HL-60/S4 treated with phorbol 12-myristate 13-acetate at 8.2 ng/mL for 4 days and 3 days (cell line): ENCODE results near the gene TNS3.

Experiments used
- in situ Hi-C: fragments of 300-500 bp; cut with MboI; formaldehyde crosslinking; loops from 2 replicates; pipeline ENCODE4 v1.15.0; 2022; ENCODE audit warnings: low sequenced_read_pairs

TNS3 gene

DNA sequence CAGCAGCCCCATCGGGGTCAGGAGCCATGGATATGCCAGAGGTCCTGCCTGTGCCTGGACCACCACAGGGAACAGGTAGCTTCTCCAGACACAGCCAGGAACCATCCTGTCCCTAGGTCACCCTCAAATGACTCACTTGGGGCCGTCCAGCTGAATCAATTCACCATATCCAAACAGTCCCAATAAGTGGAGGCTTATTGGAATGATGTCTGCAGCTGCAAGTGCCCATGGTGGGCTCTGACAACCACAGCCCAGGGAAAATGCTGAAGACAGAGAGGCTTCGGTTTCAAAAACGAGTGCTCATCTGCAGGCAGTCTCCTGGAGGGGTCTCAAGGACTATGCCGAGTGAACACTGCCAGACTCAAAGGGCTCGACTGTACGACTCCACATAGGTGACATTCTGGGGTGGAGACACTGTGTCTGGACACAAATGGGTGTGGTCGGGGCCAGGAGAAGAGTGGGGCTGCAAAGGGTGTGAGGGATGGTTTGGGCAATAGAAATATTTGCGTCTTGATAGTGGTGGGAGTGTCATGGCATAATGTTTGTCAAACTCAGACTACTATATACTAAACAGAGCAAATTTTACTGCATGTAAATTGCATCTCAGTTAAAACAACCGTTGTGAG is 204.8 kb downstream of the TNS3 start:
- in situ Hi-C loops = no loop called here

DNA sequence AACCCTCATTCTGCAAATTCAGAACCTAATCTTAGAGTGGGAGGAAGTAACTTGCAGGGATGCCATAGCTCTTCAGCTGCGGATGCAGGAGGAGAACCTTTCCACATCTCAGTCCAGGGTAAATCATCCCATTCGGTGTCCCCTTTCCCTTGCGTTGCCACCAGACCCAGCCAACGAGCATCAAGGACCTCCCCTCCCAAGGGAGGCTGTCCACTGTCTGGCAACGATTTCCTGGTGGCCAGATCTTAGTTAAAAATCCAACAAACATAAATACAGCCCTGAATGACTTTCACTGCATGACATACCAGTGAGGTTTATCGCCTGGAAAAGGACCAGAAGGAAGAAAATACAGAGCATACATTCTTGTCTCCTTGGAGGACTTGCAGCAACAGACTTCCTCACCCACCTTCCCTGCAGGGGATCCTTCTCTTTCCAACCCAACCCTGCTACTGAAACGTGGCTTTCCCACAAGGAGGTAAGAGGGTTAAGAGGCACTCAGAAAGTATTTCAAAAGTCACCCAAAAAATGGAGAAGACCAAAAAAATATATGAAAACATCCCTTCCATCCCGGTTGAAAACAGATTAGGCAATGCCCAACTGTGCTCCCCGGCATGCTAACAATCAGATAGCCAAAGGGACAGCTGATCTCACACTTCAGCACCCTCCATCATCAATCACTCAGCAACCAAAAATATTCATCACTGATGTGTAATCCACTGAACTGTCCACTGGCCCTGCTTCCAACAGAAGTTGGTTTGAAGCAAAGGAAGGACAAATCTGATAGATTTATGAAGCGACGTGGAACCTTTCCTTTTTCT is 206.6 kb downstream of the TNS3 start:
- in situ Hi-C loops = no loop called here

DNA sequence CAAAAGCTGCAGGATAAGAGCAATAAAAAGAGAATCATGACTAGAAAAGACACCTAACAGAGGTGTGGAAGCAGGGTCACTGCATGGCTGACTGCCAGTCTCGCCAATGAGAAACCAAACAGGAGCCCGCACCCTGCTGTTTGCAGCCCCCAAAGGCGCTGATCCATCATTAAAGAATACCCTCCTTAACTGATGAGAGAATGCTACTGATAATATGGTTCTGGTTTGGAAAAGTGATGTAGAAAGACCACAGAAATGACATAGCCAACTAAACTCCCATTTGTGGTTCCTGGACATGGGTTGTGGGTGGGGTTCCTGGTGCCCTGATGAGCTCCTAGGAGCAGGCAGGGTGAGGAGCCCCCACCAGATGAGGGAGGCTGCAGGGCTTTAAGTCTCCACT is 207.4 kb downstream of the TNS3 start:
- in situ Hi-C loops = no loop called here

DNA sequence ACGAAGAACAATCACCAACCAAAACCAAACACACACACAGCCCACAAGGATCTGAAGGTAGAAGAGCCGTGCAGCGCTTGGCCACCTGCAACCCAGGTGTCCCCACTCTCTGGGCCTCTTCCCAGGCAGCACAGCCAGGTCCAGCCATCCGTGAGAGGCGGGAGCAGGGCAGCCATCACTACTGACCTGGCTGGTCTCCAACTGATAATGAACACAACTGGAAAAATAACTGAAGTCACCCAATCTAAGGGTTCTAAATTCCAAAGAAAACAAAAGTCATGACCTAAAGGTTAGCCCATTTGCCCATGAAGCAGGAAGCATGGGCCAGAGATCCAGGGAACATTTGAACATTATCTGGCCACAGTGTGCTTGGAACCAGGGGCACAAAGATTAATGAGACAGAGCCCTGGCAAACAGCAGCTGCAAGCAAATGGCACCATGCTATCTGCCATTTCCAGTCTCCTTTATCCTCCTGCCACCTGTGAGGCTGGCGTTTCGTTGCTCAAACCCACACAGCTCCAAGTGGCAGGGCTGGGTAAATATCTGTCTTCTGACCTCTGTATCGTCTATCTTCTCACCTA is 207.9 kb downstream of the TNS3 start:
- in situ Hi-C loops = no loop called here

DNA sequence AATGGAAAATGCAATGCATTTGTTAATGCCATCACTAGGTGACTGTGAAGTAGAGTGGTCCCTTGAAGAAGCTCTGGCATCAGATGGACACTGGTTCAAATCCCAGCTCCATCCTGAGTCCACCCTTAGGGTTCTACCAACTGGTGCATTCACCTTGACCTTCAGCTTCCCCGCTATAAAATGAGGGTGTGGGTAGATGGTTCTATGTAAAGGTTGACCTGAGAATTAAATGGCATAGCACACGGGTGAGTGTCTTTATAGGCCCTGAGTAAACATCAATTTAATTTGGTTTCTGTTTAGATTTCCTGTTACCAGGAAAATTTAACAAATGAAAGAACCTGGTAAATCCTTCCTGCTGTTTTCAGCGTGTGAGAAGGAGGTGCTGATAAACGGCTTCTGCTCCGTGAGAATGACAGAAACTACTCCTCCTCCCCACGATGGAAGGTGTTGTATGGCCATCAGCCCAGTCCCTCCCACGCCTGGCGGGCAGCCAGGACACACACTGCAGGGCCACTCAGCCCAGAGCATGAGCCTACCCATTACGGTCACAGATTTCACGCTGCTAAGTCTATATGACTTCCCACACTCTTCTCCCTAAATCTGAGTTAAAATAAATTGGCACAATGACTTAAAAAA is 210.1 kb downstream of the TNS3 start:
- in situ Hi-C loops = no loop called here

DNA sequence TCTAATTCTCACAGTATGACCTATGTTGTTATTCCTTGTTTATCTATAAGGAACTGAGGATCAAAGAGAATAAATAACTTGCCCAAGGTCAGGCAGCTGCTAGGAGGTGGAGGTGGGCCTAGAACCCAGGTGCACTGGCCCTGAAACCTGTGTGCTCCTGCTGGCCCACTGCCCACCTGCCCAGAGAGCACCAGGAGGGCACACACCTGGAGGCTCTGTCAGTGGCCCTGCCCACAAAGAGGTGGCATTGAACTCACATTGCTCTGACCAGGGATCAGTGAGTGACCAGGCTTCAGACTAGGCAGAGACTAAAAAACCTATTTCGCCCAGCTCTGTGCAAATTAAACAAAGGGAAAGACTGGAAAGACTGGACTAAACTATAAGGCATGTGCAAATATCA is 210.6 kb downstream of the TNS3 start:
- in situ Hi-C loops = no loop called here

DNA sequence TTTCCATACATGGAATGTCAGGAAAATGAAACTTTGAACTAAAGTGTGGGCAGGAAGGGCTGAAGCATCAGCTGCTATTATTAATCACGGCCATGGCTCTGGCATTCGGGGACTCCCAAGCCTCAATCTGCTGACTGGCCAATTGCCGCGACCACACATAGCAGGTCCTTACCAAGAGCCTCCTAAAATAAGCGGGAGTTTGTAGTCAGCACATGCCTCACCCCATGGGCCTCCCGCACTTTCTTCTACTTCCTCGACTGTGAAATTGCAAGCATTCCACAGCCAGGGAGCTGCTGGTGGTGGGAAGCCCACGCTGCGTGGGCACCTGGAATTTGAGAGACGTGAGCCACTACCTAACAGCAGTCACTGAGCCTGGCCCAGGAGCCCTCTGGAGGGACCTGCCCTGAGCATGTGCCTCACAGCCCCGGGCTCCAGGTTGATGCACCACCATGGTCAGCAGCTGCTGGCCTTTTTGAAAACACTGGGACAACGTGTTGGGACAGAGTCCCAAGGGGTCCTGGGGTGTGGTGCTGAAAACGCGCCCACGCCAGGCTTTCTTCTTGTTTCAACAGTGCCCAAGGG is 211.4 kb downstream of the TNS3 start:
- in situ Hi-C loops = no loop called here

DNA sequence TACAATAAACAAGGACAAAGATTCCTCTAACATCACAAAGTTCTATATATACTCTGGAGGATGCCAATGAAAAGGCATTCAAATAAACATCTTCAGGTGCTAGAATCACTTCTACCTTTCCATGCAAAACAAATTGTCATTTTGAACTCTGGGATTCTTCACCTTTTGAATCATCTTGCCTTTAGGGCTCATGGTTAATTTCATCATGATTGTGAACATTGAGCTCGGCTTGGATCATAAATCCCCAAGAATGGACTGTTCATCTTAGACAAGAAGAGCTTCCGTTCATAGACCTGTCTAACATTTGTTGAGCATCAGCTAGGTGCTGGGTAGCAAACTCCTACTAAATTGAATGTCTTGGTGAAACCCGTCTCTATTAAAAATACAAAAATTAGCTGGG is 212.2 kb downstream of the TNS3 start:
- in situ Hi-C loops = no loop called here

DNA sequence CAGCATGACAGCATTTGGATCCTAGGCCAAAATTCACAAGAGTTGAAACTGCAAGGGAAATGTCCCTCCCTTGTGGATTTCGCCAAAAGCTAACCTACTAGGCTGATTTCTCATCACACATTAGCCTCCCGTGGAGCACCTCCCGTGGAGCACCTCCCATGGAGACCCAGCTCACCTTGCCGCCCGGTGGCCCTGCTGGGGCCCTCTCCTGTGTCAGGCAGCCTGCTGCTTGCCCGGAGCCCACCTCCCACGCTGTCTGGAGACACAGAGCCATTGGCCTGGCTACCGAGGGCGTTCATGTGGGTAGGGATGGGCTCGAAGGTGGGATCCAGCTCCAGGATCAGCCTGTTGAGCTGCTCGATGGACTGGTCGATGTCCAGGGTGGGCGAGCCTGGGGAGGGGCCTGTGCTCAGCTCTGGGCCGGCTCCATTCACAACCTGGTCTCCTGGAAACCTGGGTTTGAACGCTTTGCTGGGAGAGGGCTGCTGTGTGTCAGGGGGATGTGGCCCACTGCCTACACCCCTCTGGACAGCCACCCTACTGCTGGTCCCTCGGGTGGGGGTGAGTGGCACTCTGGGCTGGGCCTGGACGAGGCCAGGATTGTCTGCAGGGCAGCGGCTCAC is 213.6 kb downstream of the TNS3 start:
- in situ Hi-C loops = no loop called here

DNA sequence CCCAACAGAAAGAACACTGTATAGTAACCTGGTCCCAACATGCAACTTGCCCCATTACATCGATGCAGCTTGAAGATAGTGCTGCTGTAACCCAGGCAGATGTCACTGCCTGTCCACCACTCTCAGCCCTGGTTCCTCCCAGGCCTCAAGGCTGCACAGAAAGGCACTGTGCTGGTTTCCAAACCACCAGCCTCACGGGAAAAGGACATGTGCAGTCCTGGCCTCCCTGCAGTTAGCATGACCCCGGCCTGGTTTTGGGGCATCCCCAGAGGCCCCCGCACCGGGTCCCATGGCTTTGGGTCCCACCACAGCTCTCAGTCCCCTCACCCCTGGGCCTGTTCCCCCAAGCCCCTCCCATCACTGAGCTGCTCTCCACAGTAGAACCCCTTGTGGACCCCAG is 214.5 kb downstream of the TNS3 start:
- in situ Hi-C loops = no loop called here

DNA sequence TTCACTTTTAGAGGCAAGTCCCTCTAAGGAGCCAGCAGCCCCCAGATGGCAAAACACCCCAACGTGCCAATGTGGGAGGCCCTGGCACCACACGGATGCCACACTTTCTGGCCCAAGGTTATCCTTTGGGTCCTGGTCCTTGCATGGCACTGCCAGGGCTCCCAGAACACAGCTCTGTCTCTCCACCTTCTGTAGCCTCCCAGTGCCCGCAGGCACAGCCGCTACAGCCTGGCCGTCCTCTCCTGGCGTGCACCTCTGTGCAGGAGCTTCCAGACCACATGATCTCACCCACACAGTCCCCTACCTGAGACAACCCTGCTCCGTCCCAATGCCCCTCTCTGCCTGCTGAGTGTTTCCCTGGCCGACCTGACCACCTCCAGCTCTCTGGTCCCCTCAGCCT is 215.0 kb downstream of the TNS3 start:
- in situ Hi-C loops = no loop called here

DNA sequence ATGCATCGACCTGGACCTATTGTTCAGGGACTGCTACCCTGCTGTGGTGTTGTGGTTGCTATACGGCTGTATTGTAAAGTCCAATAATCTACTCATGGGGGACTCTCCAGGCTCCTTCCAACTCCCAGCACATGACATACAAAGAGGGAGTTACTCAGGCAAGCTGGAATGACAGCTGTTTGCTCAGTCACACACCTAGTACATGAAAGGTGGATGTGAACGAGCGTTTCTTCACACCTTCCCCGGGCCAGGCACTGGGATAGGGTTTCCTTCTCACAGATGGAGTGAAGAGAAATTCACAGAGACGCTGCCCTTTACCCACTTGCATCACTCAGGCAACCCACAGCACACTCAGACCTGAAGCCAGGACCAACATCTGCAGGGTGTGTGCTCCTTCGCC is 215.7 kb downstream of the TNS3 start:
- in situ Hi-C loops = no loop called here

DNA sequence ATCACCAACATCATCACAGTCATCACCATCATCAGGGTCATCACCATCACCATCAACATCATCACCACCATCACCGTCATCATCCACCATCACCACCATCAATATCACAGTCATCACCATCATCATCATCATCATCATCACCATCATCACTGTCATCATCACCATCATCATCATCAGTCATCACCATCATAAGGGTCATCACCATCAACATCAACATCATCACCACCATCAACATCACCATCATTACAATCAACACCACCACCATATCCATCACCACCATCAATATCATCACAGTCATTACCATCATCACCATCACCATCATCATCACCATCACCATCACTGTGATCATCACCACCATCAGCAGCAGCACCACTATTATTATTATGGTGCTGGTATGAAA is 218.9 kb downstream of the TNS3 start:
- in situ Hi-C loops = no loop called here

DNA sequence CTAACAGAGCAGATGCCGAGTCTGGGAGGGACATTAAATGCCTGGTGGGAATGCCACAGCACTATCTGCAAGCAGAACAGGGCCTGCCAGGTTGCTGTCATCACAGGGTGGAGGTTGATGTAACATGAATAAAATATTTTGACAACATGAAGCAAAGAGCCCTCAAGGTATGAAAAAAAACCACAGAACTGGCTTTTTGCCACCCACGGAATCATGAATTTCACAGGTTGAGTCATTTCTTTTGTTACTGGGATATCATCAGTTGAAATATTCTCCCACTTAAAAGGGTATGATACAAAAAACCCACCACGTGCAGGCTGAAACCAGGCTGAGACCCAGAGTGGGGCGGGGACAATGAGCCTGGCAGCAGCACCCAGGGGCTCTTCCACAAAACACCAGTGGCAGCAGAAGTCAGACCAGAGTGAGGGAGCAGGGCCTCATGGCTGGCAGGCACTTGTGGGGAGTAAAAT is 220.1 kb downstream of the TNS3 start:
- in situ Hi-C loops = no loop called here

DNA sequence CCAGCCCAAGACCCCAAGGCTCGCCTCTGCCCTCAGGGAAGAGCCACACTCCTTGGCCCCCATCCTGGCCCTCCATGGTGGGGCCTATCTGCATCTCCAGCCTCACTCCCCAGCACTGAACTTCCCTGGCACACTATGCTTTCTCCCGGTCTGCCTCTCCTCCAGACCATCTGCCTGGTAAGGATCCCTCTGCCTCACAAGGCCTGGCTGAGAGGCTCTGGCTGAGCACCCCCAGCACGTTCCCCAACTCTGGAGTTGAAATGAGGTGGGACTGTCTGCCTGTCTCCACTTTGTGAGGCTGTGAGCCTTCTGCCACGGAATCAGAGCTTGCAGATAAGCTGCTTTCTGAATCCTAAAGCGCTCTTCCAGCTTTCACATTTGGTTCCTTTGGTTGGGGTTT is 220.7 kb downstream of the TNS3 start:
- in situ Hi-C loops = no loop called here

DNA sequence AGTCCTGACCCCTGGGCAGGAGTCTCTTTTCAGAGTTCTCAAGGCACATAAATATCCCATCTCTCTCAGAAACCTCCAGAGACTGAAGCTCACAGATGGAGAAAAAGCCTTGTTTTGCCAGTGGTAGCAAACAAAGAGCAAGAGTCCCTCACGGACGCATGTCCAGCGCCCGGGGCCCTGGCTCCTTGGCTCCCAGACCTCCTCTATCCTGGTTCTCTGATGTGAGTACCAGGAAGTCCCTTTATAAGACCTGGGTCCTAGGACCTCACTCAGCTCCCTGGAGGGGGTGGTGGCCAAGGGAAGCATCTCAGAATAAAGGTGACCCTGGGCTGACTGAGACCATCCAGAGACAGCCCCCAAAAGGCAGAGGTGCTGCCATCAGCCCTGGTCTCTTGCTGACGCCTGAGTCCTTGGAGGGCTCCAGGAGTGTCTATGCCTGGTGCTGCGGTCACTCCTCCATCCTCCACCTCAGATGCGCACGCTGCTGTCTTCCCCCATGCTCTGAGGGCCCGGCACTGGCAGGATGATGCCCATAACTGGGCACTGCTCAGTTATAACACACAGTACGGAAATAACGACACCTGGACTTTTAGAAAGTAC is 221.5 kb downstream of the TNS3 start:
- in situ Hi-C loops = no loop called here

DNA sequence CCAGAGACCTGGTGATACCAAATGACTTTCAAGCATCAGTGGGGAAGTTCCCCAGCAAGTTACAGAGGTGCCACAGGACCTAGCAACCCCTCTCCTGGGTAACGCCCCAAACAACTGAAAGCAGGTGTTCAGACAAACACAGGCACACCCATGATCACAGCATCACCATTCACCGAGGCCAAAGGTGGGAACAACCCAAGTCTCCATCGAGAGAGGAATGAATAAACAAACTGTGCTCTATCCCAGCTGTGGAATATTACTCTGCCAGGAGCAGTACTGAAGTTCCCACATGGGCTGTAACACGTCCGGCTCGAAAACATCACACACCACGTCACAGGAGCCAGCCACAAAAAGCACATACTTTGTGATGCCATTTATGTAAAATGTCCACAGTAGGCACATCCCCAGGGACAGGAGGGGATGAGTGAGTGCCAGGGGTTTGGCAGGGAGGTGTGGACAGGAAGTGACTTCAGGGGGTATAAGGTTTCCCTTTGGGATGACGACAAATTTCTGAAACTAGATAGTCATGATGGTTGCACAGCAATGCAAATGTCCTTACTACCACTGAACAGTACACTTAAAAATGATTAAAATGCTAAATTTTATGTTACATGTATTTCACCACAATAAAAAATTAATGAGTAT is 222.8 kb downstream of the TNS3 start:
- in situ Hi-C loops = no loop called here

DNA sequence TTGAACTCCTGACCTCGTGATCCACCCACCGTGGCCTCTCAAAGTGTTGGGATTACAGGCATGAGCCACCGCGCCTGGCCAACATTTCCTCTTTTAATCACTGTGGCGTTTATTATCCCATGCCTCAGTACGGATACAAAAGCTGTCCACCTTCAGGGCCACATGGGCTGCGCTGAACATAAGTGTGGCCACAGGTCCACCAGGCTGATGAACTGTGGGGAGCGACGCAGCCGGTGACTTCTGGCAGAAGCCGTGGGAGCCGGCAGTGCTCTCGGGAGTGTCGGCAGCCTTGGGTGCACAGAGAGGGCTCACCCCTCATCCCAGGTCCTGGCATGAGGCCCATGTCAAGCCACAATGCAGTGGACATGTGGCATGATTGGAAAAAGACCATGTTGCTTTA is 223.6 kb downstream of the TNS3 start:
- in situ Hi-C loops = no loop called here

DNA sequence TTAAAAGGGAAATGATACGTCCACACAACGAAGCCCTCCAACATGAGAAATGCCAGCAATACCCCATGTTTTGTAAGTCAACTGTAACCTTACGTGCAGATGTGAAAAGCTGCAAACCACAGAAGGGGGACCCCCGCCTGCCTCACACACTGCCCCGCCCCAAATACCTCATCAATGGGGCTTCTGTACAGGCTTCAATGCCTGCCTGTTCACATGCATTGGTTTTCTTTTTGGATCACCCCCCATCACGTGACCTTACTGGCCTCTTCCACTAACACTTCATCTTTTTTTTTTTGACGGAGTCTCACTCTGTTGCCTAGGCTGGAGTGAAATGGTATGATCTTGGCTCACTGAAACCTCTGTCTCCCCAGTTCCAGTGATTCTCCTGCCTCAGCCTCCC is 224.0 kb downstream of the TNS3 start:
- in situ Hi-C loops = no loop called here

DNA sequence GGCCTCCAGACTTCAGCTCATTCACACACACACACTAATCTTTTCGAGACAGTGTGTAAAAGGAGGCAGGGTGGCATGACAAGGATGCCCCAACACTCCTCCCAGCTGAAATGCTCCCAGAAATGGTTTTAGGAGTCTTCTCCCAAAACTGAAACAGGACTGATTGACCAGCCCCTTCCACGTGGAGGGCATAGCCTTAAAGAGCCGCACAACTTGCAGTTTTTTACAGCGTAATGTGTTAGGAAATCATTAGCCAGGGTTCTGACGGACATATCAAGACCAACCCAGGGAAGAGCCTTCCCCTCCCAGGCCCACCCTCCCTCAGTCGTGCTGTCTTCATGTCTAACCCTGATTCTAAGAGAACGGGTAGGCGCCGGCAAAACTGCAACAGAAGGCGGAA is 224.6 kb downstream of the TNS3 start:
- in situ Hi-C loops = no loop called here
